HepG2 (cell line): ENCODE measurements around the gene SGF29. TPM values are rescaled to one million over a fixed set of nuclear protein-coding genes. Genes with fewer than 3 reads are reported as not detected.
A peak's percentile ranks its signal among the peaks of the same experiment; 100 is the strongest.

ENCODE experiments used
- DRAP1 ChIP-seq: IDR thresholded peaks from 2 replicates; pipeline ENCODE4 v1.6.1; 2016; ENCODE audit warnings: missing genetic modification reagents, missing compliant biosample characterization
- ESRRA ChIP-seq: sonication (generic); formaldehyde crosslinking; IDR thresholded peaks from 2 replicates; pipeline ENCODE4 v1.5.1; 2020; ENCODE audit warnings: mild to moderate bottlenecking, low read depth, missing genetic modification reagents
- GABPB1 ChIP-seq: IDR thresholded peaks from 2 replicates; pipeline ENCODE4 v1.6.1; 2016; ENCODE audit warnings: mild to moderate bottlenecking, missing genetic modification reagents, moderate library complexity, missing compliant biosample characterization
- ISX ChIP-seq: sonication (generic); formaldehyde crosslinking; conservative IDR thresholded peaks from 2 replicates; pipeline ENCODE4 v1.5.0; 2020; ENCODE audit warnings: missing genetic modification reagents
- MYC ChIP-seq: sonication (generic); formaldehyde crosslinking; IDR thresholded peaks from 2 replicates; pipeline ENCODE4 v1.9.0; 2021; ENCODE audit warnings: missing genetic modification reagents, borderline replicate concordance
- NR0B2 ChIP-seq: sonication (generic); formaldehyde crosslinking; IDR thresholded peaks from 2 replicates; pipeline ENCODE4 v1.4.0; 2020; ENCODE audit warnings: mild to moderate bottlenecking, missing genetic modification reagents
- NR2F6 ChIP-seq, 2 experiments: IDR thresholded peaks; 2 replicates each; pipeline ENCODE4 v1.6.1; 2016; ENCODE audit warnings: antibody characterized with exemption in 1 of 2, mild to moderate bottlenecking in 1 of 2
- RAD51 ChIP-seq: fragments of 450-650 bp; IDR thresholded peaks from 2 replicates; pipeline ENCODE4 v1.6.1; 2016; ENCODE audit warnings: borderline replicate concordance
- ZNF253 ChIP-seq: sonication (generic); formaldehyde crosslinking; IDR thresholded peaks from 2 replicates; pipeline ENCODE4 v1.8.0; 2022; ENCODE audit warnings: mild to moderate bottlenecking, missing genetic modification reagents, borderline replicate concordance
- ZNF432 ChIP-seq: sonication (generic); formaldehyde crosslinking; IDR thresholded peaks from 2 replicates; pipeline ENCODE4 v1.5.0; 2020; ENCODE audit warnings: missing genetic modification reagents, mild to moderate bottlenecking, borderline replicate concordance
- ZNF614 ChIP-seq: IDR thresholded peaks from 2 replicates; pipeline ENCODE4 v1.6.1; 2018; ENCODE audit warnings: missing biosample characterization, missing genetic modification reagents, inconsistent platforms, borderline replicate concordance
- ZNF629 ChIP-seq: sonication (generic); formaldehyde crosslinking; conservative IDR thresholded peaks from 2 replicates; pipeline ENCODE4 v1.5.0; 2020; ENCODE audit warnings: missing genetic modification reagents
- ZNF691 ChIP-seq: sonication (generic); formaldehyde crosslinking; IDR thresholded peaks from 2 replicates; pipeline ENCODE4 v1.4.0; 2020; ENCODE audit warnings: missing genetic modification reagents, low read depth, mild to moderate bottlenecking, borderline replicate concordance
- ZNF709 ChIP-seq: sonication (generic); formaldehyde crosslinking; IDR thresholded peaks from 2 replicates; pipeline ENCODE4 v1.5.0; 2020; ENCODE audit warnings: mild to moderate bottlenecking, missing genetic modification reagents
- ZNF777 ChIP-seq: sonication (generic); formaldehyde crosslinking; IDR thresholded peaks from 2 replicates; pipeline ENCODE4 v1.4.0; 2020; ENCODE audit warnings: missing genetic modification reagents
- ZNF878 ChIP-seq: sonication (generic); formaldehyde crosslinking; IDR thresholded peaks from 2 replicates; pipeline ENCODE4 v1.8.1; 2023; ENCODE audit warnings: mild to moderate bottlenecking, missing genetic modification reagents, moderate library complexity
- ZSCAN29 ChIP-seq: sonication (generic); formaldehyde crosslinking; conservative IDR thresholded peaks from 2 replicates; pipeline ENCODE4 v1.4.0; 2020; ENCODE audit warnings: mild to moderate bottlenecking, missing genetic modification reagents
- polyA plus RNA-seq, 8 experiments: library from polyadenylated mRNA; depleted of rRNA in 3 of 8; stranded (reverse) in 7 of 8; unstranded in 1 of 8; fragments of >200 nt; fragmentation: Illumina TruSeq in 4 of 8; extraction: Trizol in 4 of 8; gene quantifications; 2 replicates each; pipeline versions ENCODE4 v1.2.1 to v1.2.3, GENCODE V29; 2011 to 2016; ENCODE audit warnings: low read depth in 4 of 8, missing spikeins in 1 of 8, mixed read lengths in 1 of 8; ENCODE audit not compliant: insufficient read depth in 1 of 8
- total RNA-seq, 5 experiments: library from RNA; depleted of rRNA; stranded (reverse); fragments of >200 nt; fragmentation: Illumina TruSeq; extraction: Trizol; gene quantifications; 2 replicates each; pipeline ENCODE4 v1.2.3, GENCODE V29; 2016; ENCODE audit warnings: low read depth in 1 of 5
- TF ChIP-seq, protein P1 (sequence below): sonication (generic); formaldehyde crosslinking; IDR thresholded peaks from 2 replicates; pipeline ENCODE4 v1.4.0; 2020; ENCODE audit warnings: missing genetic modification reagents, borderline replicate concordance
- TF ChIP-seq, protein P2 (sequence below): sonication (generic); formaldehyde crosslinking; IDR thresholded peaks from 2 replicates; pipeline ENCODE4 v1.4.0; 2020; ENCODE audit warnings: missing genetic modification reagents, borderline replicate concordance
- TF ChIP-seq, protein P3 (sequence below): sonication (generic); formaldehyde crosslinking; IDR thresholded peaks from 2 replicates; pipeline ENCODE4 v1.8.1; 2023; ENCODE audit warnings: missing genetic modification reagents, inconsistent platforms, borderline replicate concordance
- TF ChIP-seq, protein P4 (sequence below): sonication (generic); formaldehyde crosslinking; IDR thresholded peaks from 2 replicates; pipeline ENCODE4 v1.9.0; 2021; ENCODE audit warnings: missing genetic modification reagents, mild to moderate bottlenecking, borderline replicate concordance

The SGF29 gene
- total and polyA plus RNA-seq, 2 of the 13 experiments (the other 11 are each of a cell fraction or from before 2014, with no cell fraction given) = 5.0 to 29.4 TPM

GRCh38 chr16:28531777-28532744 is 21.7 kb upstream of the SGF29 start (continued):
- TF ChIP-seq, protein P1, sequence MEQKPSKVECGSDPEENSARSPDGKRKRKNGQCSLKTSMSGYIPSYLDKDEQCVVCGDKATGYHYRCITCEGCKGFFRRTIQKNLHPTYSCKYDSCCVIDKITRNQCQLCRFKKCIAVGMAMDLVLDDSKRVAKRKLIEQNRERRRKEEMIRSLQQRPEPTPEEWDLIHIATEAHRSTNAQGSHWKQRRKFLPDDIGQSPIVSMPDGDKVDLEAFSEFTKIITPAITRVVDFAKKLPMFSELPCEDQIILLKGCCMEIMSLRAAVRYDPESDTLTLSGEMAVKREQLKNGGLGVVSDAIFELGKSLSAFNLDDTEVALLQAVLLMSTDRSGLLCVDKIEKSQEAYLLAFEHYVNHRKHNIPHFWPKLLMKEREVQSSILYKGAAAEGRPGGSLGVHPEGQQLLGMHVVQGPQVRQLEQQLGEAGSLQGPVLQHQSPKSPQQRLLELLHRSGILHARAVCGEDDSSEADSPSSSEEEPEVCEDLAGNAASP (CRISPR knock-in tag) = 0 out of 2 replicates have a peak, but pooled peaks have one; percentile 36
- TF ChIP-seq NR0B2 (CRISPR knock-in tag) = no peak
- 0 out of 2 replicates have a peak, but pooled peaks have one; percentile 9 for TF ChIP-seq ZNF614
- no peak for TF ChIP-seq ZSCAN29
- no peak for TF ChIP-seq RAD51
- TF ChIP-seq, protein P2, sequence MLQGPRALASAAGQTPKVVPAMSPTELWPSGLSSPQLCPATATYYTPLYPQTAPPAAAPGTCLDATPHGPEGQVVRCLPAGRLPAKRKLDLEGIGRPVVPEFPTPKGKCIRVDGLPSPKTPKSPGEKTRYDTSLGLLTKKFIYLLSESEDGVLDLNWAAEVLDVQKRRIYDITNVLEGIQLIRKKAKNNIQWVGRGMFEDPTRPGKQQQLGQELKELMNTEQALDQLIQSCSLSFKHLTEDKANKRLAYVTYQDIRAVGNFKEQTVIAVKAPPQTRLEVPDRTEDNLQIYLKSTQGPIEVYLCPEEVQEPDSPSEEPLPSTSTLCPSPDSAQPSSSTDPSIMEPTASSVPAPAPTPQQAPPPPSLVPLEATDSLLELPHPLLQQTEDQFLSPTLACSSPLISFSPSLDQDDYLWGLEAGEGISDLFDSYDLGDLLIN (CRISPR knock-in tag) = no peak
- TF ChIP-seq ISX = no peak
- TF ChIP-seq ZNF878 (CRISPR knock-in tag) = no peak
- TF ChIP-seq DRAP1 = peak; percentile 65; the same call in 1 of the 2 replicates
- TF ChIP-seq, protein P3, sequence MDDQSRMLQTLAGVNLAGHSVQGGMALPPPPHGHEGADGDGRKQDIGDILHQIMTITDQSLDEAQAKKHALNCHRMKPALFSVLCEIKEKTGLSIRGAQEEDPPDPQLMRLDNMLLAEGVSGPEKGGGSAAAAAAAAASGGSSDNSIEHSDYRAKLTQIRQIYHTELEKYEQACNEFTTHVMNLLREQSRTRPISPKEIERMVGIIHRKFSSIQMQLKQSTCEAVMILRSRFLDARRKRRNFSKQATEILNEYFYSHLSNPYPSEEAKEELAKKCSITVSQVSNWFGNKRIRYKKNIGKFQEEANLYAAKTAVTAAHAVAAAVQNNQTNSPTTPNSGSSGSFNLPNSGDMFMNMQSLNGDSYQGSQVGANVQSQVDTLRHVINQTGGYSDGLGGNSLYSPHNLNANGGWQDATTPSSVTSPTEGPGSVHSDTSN (CRISPR knock-in tag) = no peak
- peak; percentile 56 for TF ChIP-seq NR2F6 (IDR thresholded peaks at IDR 0.05)
- TF ChIP-seq NR2F6 (CRISPR knock-in tag; IDR thresholded peaks at IDR 0.05) = peak; percentile 42; the same call in 1 of the 2 replicates
- no peak for TF ChIP-seq ZNF432 (CRISPR knock-in tag)
- TF ChIP-seq ZNF629 (CRISPR knock-in tag) = no peak
- TF ChIP-seq ZNF709 = no peak
- no peak for TF ChIP-seq ZNF691 (CRISPR knock-in tag)
- no peak for TF ChIP-seq MYC
- TF ChIP-seq ZNF253 (CRISPR knock-in tag) = no peak
- TF ChIP-seq, protein P4, sequence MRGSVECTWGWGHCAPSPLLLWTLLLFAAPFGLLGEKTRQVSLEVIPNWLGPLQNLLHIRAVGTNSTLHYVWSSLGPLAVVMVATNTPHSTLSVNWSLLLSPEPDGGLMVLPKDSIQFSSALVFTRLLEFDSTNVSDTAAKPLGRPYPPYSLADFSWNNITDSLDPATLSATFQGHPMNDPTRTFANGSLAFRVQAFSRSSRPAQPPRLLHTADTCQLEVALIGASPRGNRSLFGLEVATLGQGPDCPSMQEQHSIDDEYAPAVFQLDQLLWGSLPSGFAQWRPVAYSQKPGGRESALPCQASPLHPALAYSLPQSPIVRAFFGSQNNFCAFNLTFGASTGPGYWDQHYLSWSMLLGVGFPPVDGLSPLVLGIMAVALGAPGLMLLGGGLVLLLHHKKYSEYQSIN (CRISPR knock-in tag) = no peak
- no peak for TF ChIP-seq GABPB1 (CRISPR knock-in tag)
- no peak for TF ChIP-seq ESRRA (CRISPR knock-in tag)
- TF ChIP-seq ZNF777 = no peak
